Osteoblast (primary cell): ENCODE results near the gene JPT2. TPM values are rescaled to one million over a fixed set of nuclear protein-coding genes. Genes with fewer than 3 reads are reported as not detected.

Experiments
- DNase-seq: peaks from one replicate; pipeline ENCODE4 v3.0.0; 2011; ENCODE audit warnings: low spot score, mixed read lengths; ENCODE audit not compliant: insufficient read length; ENCODE audit errors: missing footprints
- H2AFZ ChIP-seq: 2 replicates; pipeline ENCODE4 v1.6.0; 2011; ENCODE audit warnings: mild to moderate bottlenecking, low read length
- H3K27ac ChIP-seq: 2 replicates; pipeline ENCODE4 v1.5.1; 2011; ENCODE audit warnings: mild to moderate bottlenecking, low read depth, low read length, moderate library complexity
- H3K27me3 ChIP-seq: 2 replicates; pipeline ENCODE4 v1.6.0; 2012; ENCODE audit warnings: mild to moderate bottlenecking, control low read depth, inconsistent platforms, low read length, moderate library complexity; ENCODE audit not compliant: insufficient read depth
- H3K36me3 ChIP-seq: 2 replicates; pipeline ENCODE4 v1.5.1; 2011; ENCODE audit warnings: mild to moderate bottlenecking, low read length, control low read depth, moderate library complexity; ENCODE audit not compliant: insufficient read depth
- H3K4me1 ChIP-seq: 2 replicates; pipeline ENCODE4 v1.5.1; 2011; ENCODE audit warnings: mild to moderate bottlenecking, low read length, control low read depth, moderate library complexity; ENCODE audit not compliant: insufficient read depth
- H3K4me2 ChIP-seq: 2 replicates; pipeline ENCODE4 v1.6.0; 2011; ENCODE audit warnings: mild to moderate bottlenecking, low read length; ENCODE audit not compliant: insufficient read depth
- H3K4me3 ChIP-seq: fragments of 200-600 bp; sonication (generic); 3 replicates; pipeline ENCODE4 v1.5.1; 2012; ENCODE audit warnings: mild to moderate bottlenecking, low read length, inconsistent platforms; ENCODE audit not compliant: insufficient read depth
- H3K79me2 ChIP-seq: 2 replicates; pipeline ENCODE4 v1.6.0; 2012; ENCODE audit warnings: mild to moderate bottlenecking, low read length, control low read depth, inconsistent platforms; ENCODE audit not compliant: insufficient read depth
- H3K9me3 ChIP-seq: 2 replicates; pipeline ENCODE4 v1.5.1; 2011; ENCODE audit warnings: low read depth, low read length, control low read depth
- H4K20me1 ChIP-seq: 2 replicates; pipeline ENCODE4 v1.6.0; 2012; ENCODE audit warnings: mild to moderate bottlenecking, low read length, control low read depth; ENCODE audit not compliant: insufficient read depth
- CTCF ChIP-seq: IDR thresholded peaks from 2 replicates; pipeline ENCODE4 v1.5.1; 2011; ENCODE audit warnings: mild to moderate bottlenecking, low read depth, low read length, moderate library complexity; ENCODE audit errors: extremely low read depth
- total RNA-seq: library from RNA; depleted of rRNA; stranded (reverse); fragments of >200 nt; gene quantifications from 2 replicates; pipeline ENCODE4 v1.2.3, GENCODE V29; 2012

The JPT2 gene
- total RNA-seq, 1 donor, result 22.8 TPM

GRCh38 chr16:1726661-1727502, 48.8 kb downstream of the JPT2 start:
- no peak overlapping the region for H3K27ac ChIP-seq
- H3K9me3 ChIP-seq, result no peaks in the 10 kb centered on the region
- H3K4me2 ChIP-seq, result no peak overlapping the region
- no peak for TF ChIP-seq CTCF
- DNase-seq, result peak; percentile 69
- H3K36me3 ChIP-seq, result peaks cover 30% of the 10 kb centered on the region
- H3K79me2 ChIP-seq, result peaks cover 52% of the 10 kb centered on the region
- no peak overlapping the region for H3K4me3 ChIP-seq
- H4K20me1 ChIP-seq, result peaks cover 42% of the 10 kb centered on the region
- H3K4me1 ChIP-seq, result peaks cover 14% of the 10 kb centered on the region
- H3K27me3 ChIP-seq, result no peaks in the 10 kb centered on the region
- no peak overlapping the region for H2AFZ ChIP-seq

- Histone ChIP-seq H3K36me3 (peaks cover 32% of the 10 kb centered on the region), H3K4me3 (no peak overlapping the region), H3K27me3 (no peaks in the 10 kb centered on the region), H3K4me1 (peaks cover 9% of the 10 kb centered on the region), H4K20me1 (peaks cover 42% of the 10 kb centered on the region), H2AFZ (no peak overlapping the region), H3K79me2 (peaks cover 50% of the 10 kb centered on the region), H3K9me3 (no peaks in the 10 kb centered on the region), H3K27ac (no peak overlapping the region), H3K4me2 (no peak overlapping the region)
- TF ChIP-seq CTCF, result no peak
- peak; percentile 81 for DNase-seq
Measured at GRCh38 chr16:1727651-1728624, 49.9 kb downstream of the JPT2 start.

GRCh38 chr16:1729026-1729425, 50.9 kb downstream of the JPT2 start:
- Histone ChIP-seq H3K79me2 (peaks cover 44% of the 10 kb centered on the region), H3K4me1 (no peaks in the 10 kb centered on the region), H4K20me1 (peaks cover 33% of the 10 kb centered on the region), H3K4me2 (no peak overlapping the region), H3K27ac (no peak overlapping the region), H3K9me3 (no peaks in the 10 kb centered on the region), H2AFZ (no peak overlapping the region), H3K36me3 (peaks cover 39% of the 10 kb centered on the region), H3K27me3 (no peaks in the 10 kb centered on the region), H3K4me3 (no peak overlapping the region)
- TF ChIP-seq CTCF, result no peak
- peak; percentile 51 for DNase-seq
